CD14-positive monocyte (primary cell): ENCODE results near the gene RIMBP2. TPM values are rescaled to one million over a fixed set of nuclear protein-coding genes. Genes with fewer than 3 reads are reported as not detected.

Source experiments
- DNase-seq, 3 donors: peaks; one replicate each; pipeline ENCODE4 v3.0.0-alpha.2; 2011 to 2022
- H2AFZ ChIP-seq: 2 replicates; pipeline ENCODE4 v1.6.0; 2012; ENCODE audit warnings: mild to moderate bottlenecking, low read depth, low read length, inconsistent platforms; ENCODE audit not compliant: insufficient read depth, poor library complexity, severe bottlenecking
- H3K27ac ChIP-seq, 2 donors: 1 replicate in 1 of 2; 2 replicates in 1 of 2; pipeline ENCODE4 v1.5.1; 2012 to 2013; ENCODE audit warnings: low read length in 2 of 2, control low read depth in 1 of 2, inconsistent platforms in 1 of 2, low read depth in 1 of 2, mild to moderate bottlenecking in 1 of 2
- H3K27me3 ChIP-seq, 2 donors: one replicate each; pipeline versions ENCODE4 v1.6.0 to v1.6.1; 2011 to 2013; ENCODE audit warnings: low read length in 2 of 2; ENCODE audit not compliant: control insufficient read depth in 2 of 2, insufficient read depth in 2 of 2
- H3K36me3 ChIP-seq, 2 donors: replicated peaks in 1 of 2; 1 replicate in 1 of 2; 2 replicates in 1 of 2; pipeline versions ENCODE4 v1.5.1 to v1.6.1; 2012 to 2013; ENCODE audit warnings: low read length in 2 of 2, control low read depth in 1 of 2, inconsistent platforms in 1 of 2, mild to moderate bottlenecking in 1 of 2; ENCODE audit not compliant: insufficient read depth in 2 of 2, control insufficient read depth in 1 of 2
- H3K4me1 ChIP-seq, 2 donors: 1 replicate in 1 of 2; 2 replicates in 1 of 2; pipeline versions ENCODE4 v1.5.1 to v1.6.1; 2012 to 2013; ENCODE audit warnings: low read length in 2 of 2, control low read depth in 1 of 2, inconsistent platforms in 1 of 2, mild to moderate bottlenecking in 1 of 2, moderate library complexity in 1 of 2; ENCODE audit not compliant: insufficient read depth in 2 of 2, control insufficient read depth in 1 of 2
- H3K4me2 ChIP-seq: replicated peaks from 2 replicates; pipeline ENCODE3; 2012; ENCODE audit warnings: low read length, moderate library complexity, mild to moderate bottlenecking; ENCODE audit not compliant: poor library complexity, severe bottlenecking; ENCODE audit errors: extremely low read depth
- H3K4me3 ChIP-seq, 3 experiments: fragments of 200-600 bp in 1 of 3; sonication (generic) in 1 of 3; replicated peaks in 1 of 3; 1 replicate in 2 of 3; 2 replicates in 1 of 3; pipeline ENCODE4 v1.5.1; 2011 to 2013; ENCODE audit warnings: low read length in 3 of 3, mild to moderate bottlenecking in 3 of 3, control low read depth in 2 of 3, low read depth in 2 of 3, inconsistent platforms in 1 of 3, moderate library complexity in 1 of 3
- H3K79me2 ChIP-seq: 2 replicates; pipeline ENCODE4 v1.6.0; 2012; ENCODE audit warnings: mild to moderate bottlenecking, control low read depth, inconsistent platforms, low read length, moderate library complexity; ENCODE audit not compliant: insufficient read depth
- H3K9ac ChIP-seq: 2 replicates; pipeline ENCODE4 v1.6.0; 2017; ENCODE audit warnings: low read length, mild to moderate bottlenecking; ENCODE audit not compliant: insufficient read depth, poor library complexity, severe bottlenecking
- H3K9me3 ChIP-seq, 2 donors: replicated peaks in 1 of 2; 1 replicate in 1 of 2; 2 replicates in 1 of 2; pipeline versions ENCODE4 v1.5.1 to v1.6.1; 2012 to 2013; ENCODE audit warnings: low read length in 2 of 2, control low read depth in 1 of 2; ENCODE audit not compliant: control insufficient read depth in 1 of 2, insufficient read depth in 1 of 2
- H4K20me1 ChIP-seq: 2 replicates; pipeline ENCODE4 v1.6.0; 2012; ENCODE audit warnings: mild to moderate bottlenecking, low read length, control low read depth, moderate library complexity; ENCODE audit not compliant: insufficient read depth
- H3K27ac Mint-ChIP-seq, 7 donors: one replicate each; pipeline ENCODE4 v1.8.0; 2020; ENCODE audit warnings: mild to moderate bottlenecking in 7 of 7, mixed read lengths in 7 of 7, moderate library complexity in 6 of 7, inconsistent platforms in 2 of 7
- H3K27me3 Mint-ChIP-seq, 3 donors: one replicate each; pipeline ENCODE4 v1.8.0; 2021 to 2022; ENCODE audit warnings: low read depth in 3 of 3, mild to moderate bottlenecking in 3 of 3, mixed read lengths in 3 of 3, moderate library complexity in 3 of 3, inconsistent platforms in 1 of 3
- H3K36me3 Mint-ChIP-seq, 2 donors: one replicate each; pipeline ENCODE4 v1.8.0; 2020; ENCODE audit warnings: mixed read lengths in 2 of 2, inconsistent platforms in 1 of 2, mild to moderate bottlenecking in 1 of 2
- H3K4me1 Mint-ChIP-seq: one replicate; pipeline ENCODE4 v1.8.0; 2020; ENCODE audit warnings: mild to moderate bottlenecking, mixed read lengths
- H3K4me3 Mint-ChIP-seq, 2 donors: one replicate each; pipeline ENCODE4 v1.8.0; 2020; ENCODE audit warnings: mild to moderate bottlenecking in 2 of 2, mixed read lengths in 2 of 2, moderate library complexity in 1 of 2
- H3K9me3 Mint-ChIP-seq, 7 donors: one replicate each; pipeline ENCODE4 v1.8.0; 2020 to 2022; ENCODE audit warnings: mixed read lengths in 7 of 7, mild to moderate bottlenecking in 6 of 7, moderate library complexity in 6 of 7, inconsistent platforms in 2 of 7
- WGBS: methylation state at CpG from one replicate; pipeline ENCODE4 v1.1.5; 2013; ENCODE audit warnings: missing lambda C conversion rate; ENCODE audit not compliant: insufficient coverage; 5-methylcytosine and 5-hydroxymethylcytosine counted together
- intact Hi-C, 2 donors: fragments of 100-400 bp; cut with micrococcal nuclease; formaldehyde crosslinking; loops; one replicate each; pipeline versions ENCODE4 v1.15.0 to v1.15.1; 2023
- polyA plus RNA-seq, 3 donors: library from polyadenylated mRNA; depleted of rRNA in 1 of 3; unstranded in 2 of 3; stranded (reverse) in 1 of 3; fragments of 300-500 nt in 2 of 3; fragments of >200 nt in 1 of 3; fragmentation: Illumina TruSeq in 2 of 3; gene quantifications; 1 replicate in 2 of 3; 2 replicates in 1 of 3; pipeline ENCODE4 v1.2.3, GENCODE V29; 2012 to 2021
- TF ChIP-seq, protein P1 (sequence below): fragments of 200-600 bp; IDR thresholded peaks from one replicate; pipeline ENCODE4 v1.8.0; 2022; ENCODE audit warnings: antibody characterized with exemption, mild to moderate bottlenecking

RIMBP2 gene
- polyA plus RNA-seq, 3 donors, result not detected

DNA sequence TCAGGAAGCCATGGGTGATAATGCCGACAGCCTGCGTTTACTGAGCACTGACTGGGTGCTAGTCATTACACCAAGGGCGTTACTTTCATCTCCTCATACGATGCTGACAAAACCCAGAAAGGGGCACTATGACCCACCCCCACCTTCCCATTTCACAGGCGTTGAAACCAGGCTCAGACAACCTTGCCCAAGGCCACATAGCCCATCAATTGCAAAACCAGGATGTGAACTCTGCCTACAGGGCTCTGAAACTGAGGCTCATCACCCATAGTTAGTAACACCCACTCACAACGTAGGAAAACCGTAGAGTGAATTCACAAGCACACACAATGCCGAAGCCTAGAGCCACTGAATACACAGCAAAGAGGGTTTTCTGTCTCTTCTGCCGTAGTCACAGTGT, 119.9 kb downstream of the RIMBP2 start:
- no peaks in the 10 kb centered on the region for H3K4me1 Mint-ChIP-seq
- Histone ChIP-seq H3K9me3 (peaks cover 8 to 14% of the 10 kb centered on the region in 2 donors), H3K27me3 (no peaks in the 10 kb centered on the region), H3K79me2 (no peaks in the 10 kb centered on the region), H3K27ac (no peak overlapping the region), H4K20me1 (no peaks in the 10 kb centered on the region), H3K36me3 (no peaks in the 10 kb centered on the region), H3K9ac (no peak overlapping the region), H3K4me3 (no peak overlapping the region), H3K4me2 (no peak overlapping the region), H2AFZ (no peak overlapping the region), H3K4me1 (no peaks in the 10 kb centered on the region)
- 58% methylated on average over 5 of the region's 9 CpGs for WGBS
- DNase-seq, result no peak
- H3K27me3 Mint-ChIP-seq, result peaks cover 0 to 1% (median 0%) of the 10 kb centered on the region in 3 donors
- H3K27ac Mint-ChIP-seq, result no peak overlapping the region
- peaks cover 4 to 27% (median 14%) of the 10 kb centered on the region in 7 donors for H3K9me3 Mint-ChIP-seq
- intact Hi-C loops, result no loop called here
- no peaks in the 10 kb centered on the region for H3K36me3 Mint-ChIP-seq
- TF ChIP-seq, protein P1, sequence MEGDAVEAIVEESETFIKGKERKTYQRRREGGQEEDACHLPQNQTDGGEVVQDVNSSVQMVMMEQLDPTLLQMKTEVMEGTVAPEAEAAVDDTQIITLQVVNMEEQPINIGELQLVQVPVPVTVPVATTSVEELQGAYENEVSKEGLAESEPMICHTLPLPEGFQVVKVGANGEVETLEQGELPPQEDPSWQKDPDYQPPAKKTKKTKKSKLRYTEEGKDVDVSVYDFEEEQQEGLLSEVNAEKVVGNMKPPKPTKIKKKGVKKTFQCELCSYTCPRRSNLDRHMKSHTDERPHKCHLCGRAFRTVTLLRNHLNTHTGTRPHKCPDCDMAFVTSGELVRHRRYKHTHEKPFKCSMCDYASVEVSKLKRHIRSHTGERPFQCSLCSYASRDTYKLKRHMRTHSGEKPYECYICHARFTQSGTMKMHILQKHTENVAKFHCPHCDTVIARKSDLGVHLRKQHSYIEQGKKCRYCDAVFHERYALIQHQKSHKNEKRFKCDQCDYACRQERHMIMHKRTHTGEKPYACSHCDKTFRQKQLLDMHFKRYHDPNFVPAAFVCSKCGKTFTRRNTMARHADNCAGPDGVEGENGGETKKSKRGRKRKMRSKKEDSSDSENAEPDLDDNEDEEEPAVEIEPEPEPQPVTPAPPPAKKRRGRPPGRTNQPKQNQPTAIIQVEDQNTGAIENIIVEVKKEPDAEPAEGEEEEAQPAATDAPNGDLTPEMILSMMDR, result no peak
- H3K4me3 Mint-ChIP-seq, result no peak overlapping the region

DNA sequence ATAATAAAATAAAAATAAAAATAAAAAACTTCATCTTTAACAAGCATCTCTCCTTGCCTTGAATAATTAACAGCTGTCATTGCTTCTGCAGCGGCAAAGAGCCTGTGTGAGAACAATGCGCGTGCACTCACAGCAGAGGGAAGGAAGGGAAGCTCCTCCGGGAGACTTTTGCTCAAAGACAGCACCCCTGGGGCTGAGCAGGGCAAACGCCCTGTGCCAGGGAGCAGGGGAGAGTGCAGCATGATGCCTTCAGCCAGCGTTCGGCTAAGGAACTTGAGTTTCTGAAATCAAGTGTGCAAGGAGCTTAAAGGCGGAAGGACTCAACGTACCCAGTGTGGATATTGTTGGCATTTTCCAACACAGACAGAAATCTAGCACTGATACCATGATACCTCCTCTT, 120.5 kb downstream of the RIMBP2 start:
- no peak overlapping the region for H3K4me2 ChIP-seq
- H4K20me1 ChIP-seq, result no peaks in the 10 kb centered on the region
- H3K27me3 Mint-ChIP-seq, result peaks cover 0 to 2% (median 1%) of the 10 kb centered on the region in 3 donors
- H2AFZ ChIP-seq, result no peak overlapping the region
- no peak overlapping the region for H3K4me3 ChIP-seq
- no peak overlapping the region for H3K4me3 Mint-ChIP-seq
- TF ChIP-seq, protein P1, result no peak
- H3K9me3 Mint-ChIP-seq, result peaks cover 4 to 27% (median 14%) of the 10 kb centered on the region in 7 donors
- H3K36me3 Mint-ChIP-seq, result no peaks in the 10 kb centered on the region
- intact Hi-C loops, result no loop called here
- peaks cover 8 to 14% of the 10 kb centered on the region in 2 donors for H3K9me3 ChIP-seq
- H3K79me2 ChIP-seq, result no peaks in the 10 kb centered on the region
- H3K4me1 Mint-ChIP-seq, result no peaks in the 10 kb centered on the region
- DNase-seq, result no peak
- H3K9ac ChIP-seq, result no peak overlapping the region
- no peak overlapping the region for H3K27ac ChIP-seq
- no peaks in the 10 kb centered on the region for H3K4me1 ChIP-seq
- no peaks in the 10 kb centered on the region for H3K36me3 ChIP-seq
- WGBS, result 86% methylated on average over 5 of the region's 9 CpGs
- no peaks in the 10 kb centered on the region for H3K27me3 ChIP-seq
- no peak overlapping the region for H3K27ac Mint-ChIP-seq
